HG03520 (cell line): Measurements from ENCODE around the gene HTRA2.
"Not testable (repeated sequence)": the region's sequence is repeated elsewhere in the genome, so short reads cannot be mapped to it uniquely, and the experiment has no call there.

Experiments used
- ATAC-seq: cut with Tn5 transposase; IDR thresholded peaks from one replicate; pipeline ENCODE4 v1.9.1; 2021; ENCODE audit warnings: mild to moderate bottlenecking, moderate library complexity; ENCODE audit not compliant: unreplicated experiment

Gene HTRA2

DNA sequence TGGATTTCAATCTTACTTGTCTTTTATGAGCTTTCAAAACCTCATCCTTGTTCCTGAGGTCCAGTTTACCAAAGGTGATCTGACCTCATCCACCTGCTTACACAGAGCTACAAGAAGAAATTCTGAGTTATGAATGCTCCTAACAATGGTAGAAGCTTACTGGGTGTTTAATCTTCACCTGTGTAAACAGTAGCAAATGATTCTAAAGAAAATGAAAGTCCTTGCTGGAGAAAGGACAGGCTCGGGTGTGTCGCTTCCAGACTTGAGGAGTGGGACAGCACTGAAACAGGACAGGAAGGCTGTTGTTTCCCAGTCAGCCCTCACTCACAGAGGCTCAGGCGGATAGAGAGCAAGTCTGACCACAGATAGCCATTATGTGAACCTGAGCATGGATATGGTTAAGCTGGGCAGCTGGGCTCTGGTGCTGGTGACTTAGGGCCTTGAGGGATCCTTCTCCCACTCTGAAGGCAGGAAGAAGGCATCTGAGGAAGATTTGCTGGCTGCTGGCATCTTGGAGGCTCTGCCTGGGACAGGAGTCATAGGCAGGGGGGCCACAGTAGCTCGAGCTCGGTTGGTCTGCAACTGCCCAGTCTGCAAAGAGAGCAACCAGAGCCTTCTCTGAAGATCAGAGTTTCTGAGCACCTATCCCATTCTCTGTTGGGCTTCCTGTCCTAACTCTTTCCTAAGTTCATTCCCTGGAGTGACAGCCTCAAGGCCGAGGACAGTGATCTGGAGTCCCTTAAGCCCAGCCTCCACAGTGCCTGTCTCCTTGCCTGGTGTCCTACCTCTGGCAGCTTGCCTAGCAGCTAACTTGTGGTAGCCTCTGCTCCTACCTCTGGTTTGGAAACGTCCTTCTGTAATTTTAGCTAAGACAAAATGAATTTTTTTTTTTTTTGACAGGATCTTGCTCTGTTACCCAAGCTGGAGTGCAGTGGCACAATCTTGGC is 28.8 kb downstream of the HTRA2 start:
- ATAC-seq: no peak

DNA sequence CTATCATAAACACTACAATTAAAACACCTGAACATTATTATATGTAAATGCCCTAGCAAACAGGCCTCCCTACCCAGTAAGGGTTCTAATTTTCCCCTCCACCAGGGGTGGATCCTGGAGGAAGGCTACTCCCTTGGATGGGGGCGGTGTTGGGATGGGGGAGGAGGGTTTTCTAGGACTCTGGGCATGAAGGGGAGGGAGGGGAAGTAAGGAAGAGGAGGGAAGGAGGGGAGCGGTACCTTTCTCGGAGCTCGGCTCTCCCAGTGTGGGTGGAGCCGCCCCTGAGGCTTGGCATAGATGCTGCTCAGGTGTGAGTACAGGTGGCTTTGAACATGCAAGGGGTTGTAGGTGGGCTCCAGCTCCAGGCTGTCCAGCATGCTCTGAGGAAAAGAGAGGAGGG is 30.2 kb downstream of the HTRA2 start:
- ATAC-seq: no peak

DNA sequence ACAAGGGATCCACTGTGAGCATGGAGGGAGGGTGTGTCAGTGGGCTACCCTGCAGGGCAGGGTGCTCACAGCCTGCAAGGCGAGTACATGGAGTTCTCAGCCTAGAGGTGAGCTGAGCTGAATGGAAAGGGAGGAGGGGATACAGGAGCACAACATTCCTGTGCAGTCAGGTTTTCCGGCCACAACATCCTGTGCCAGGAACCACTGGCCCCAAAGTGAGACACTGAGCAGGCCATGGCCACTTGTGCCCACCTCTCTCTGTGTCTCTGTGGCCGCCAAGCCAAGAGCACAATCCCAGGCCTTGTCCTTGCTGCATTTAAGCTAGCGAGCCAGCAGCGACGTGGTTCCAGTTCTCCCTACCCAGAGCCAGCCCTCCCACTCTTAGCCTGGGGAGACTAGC is 30.9 kb downstream of the HTRA2 start:
- ATAC-seq: no peak

DNA sequence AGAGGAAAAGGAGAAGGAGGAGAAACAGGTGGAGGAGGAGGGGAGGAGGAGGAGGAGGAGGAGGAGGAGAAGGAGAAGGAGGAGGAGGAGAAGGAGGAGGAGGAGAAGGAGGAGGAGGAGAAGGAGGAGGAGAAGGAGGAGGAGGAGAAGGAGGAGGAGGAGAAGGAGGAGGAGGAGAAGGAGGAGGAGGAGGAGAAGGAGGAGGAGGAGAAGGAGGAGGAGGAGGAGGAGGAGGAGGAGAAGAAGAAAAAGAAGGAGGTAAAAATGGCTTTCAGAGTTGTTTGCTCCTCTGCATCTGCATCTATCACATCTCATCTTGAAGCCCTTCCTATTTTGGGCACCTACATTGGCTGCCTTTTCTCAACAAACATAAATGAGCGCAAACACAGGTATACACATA is 31.3 kb downstream of the HTRA2 start:
- not testable (repeated sequence) for ATAC-seq

DNA sequence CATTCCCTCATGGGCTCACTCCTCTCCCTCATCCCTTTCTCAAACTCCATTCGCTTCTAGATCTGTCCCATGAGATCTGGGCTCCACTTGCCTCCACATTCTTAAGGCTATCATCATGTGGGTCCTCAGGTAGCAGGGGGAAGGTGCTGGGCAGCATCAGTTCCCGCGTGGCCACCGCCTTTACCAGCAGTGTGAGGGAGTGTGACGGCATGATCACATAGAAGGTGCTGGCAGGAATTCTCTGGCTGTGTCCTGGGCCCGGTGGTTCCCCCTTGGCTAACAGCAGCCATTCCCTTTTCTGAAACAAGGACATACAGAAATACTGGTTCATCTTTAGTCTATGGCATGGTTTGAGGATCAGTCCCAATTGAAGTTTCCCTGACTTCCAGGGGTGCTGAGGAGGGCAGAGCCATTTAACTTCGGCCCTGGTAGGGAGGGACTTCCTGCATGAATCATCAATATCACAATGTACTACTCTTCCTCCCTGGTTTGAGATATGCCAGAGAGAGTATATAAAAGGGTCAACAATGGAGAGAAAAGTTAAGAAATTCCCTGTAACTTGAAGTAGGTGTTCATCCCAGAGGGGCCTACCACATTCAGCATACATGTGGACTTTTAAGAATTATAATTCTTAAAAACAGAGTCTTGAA is 32.5 kb downstream of the HTRA2 start:
- no peak for ATAC-seq

DNA sequence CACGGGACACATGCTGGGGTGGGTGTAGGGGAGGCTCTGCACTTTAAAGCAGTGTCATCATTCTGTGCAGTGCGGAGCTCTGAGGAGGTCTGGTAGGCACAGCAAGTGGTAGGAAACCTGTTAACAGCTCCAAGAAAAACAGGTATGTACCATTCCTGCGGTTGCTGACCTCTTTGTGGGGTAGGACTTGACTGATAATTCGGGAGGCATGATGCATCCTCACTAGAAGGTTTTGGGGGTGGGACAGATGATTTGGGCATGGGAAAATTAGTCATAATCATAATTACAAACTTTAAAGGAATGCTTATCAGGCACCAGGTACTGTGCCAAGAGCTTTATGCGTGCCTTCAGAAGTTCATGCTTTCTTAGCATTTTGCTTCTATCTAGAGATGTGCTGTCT is 34.5 kb downstream of the HTRA2 start:
- ATAC-seq: no peak

DNA sequence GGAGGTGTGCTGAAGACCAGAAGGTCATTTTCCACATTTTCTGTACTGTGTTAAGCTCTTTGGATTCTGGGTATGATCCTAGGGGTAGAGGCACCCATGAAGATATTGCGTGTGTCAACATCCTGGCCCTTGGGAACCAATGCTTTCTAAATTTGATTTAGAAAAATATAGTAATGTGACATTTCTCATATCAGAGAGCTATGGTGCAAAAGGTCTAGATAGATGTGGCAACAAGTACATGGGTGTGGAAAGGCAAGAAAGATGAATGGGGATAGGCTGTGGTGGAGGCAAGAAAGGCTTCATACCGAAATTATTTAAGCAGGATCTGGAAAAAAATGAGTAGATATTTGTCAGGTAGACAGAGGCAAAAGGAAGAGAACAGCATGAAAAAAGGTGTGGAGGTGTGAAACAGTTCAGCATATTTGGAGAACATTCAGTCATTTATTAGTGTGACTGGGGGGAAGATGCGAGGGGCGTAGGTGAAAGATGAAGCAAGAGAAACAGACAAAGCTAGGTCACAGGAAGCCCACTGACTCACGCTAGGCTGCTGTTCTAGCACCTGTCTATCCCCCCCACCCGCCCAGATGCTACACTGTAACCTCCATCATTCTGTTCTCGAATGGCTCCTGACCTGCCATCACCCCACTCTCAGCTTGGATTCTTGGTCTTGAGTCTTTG is 36.5 kb downstream of the HTRA2 start:
- ATAC-seq: no peak

DNA sequence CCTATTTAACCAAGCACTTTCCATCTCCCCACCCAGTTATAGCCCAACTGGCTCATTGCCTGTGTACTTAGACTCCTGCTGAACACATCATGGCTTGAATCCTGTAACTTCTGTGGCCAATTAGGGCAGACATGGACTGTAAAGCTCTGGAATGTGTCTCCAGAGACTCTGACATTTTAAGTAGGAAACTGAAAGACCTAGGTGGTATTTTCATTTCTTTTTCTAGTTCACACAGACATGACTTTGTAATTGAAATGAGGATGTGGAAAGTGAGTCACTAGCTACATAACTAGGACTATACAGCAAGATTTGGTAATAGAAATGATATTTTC is 37.0 kb downstream of the HTRA2 start:
- no peak for ATAC-seq

DNA sequence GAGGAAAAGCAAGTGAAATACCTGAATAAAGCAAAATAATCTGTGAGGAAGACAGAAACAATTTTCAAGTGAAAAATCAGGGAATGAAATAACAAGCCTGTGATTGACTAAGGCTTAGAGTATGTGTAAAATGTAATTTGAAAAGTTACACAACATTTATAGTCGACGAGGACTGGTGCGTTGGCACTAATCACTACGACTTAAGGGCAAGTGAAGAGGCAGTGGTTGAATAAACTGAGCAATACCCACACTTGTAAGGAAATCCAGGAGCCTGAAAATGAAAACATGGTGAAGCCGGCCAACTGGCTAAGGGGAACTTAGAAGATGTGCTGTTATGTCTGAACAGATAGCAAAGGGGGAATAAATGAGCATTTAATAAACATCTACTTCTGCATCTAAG is 38.1 kb downstream of the HTRA2 start:
- no peak for ATAC-seq

DNA sequence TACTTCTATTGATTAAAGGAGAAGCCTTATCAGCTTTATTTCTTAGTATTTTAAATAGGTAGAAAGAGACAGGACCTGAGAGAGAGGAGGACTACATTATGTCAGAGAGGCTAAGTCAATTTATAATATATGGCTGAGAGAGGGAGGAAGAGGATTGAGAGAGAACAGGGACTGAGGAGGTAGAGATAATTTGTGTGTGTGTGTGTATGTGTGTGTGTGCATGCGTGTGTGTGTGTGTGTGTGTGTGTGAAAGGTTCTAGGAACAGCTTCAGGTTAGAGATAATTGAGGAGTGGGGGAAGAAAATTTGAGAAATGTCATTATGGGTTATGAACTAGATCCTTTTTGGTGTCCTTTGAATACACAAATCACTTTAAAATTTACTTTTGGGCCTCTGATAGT is 40.0 kb downstream of the HTRA2 start:
- no peak for ATAC-seq

DNA sequence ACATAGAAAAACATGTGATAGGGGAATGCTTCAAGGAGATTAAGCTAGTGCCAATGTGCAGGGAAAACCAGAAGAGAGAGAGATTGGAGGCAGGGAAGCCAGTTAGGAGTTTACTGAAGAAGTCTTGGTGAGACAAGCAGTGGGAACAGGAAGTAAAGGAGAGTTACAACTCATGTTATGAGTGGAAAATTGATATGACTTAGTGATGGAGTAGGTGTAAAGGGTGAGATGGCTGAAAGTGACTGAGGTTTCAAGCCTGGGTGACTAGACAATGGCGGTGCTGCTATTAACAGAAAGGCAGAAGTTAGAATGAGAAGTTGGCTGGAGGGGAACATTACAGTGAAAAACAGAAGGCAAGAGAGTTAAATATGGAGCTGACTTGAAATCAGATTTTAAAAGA is 41.3 kb downstream of the HTRA2 start:
- ATAC-seq: peak; percentile 71

DNA sequence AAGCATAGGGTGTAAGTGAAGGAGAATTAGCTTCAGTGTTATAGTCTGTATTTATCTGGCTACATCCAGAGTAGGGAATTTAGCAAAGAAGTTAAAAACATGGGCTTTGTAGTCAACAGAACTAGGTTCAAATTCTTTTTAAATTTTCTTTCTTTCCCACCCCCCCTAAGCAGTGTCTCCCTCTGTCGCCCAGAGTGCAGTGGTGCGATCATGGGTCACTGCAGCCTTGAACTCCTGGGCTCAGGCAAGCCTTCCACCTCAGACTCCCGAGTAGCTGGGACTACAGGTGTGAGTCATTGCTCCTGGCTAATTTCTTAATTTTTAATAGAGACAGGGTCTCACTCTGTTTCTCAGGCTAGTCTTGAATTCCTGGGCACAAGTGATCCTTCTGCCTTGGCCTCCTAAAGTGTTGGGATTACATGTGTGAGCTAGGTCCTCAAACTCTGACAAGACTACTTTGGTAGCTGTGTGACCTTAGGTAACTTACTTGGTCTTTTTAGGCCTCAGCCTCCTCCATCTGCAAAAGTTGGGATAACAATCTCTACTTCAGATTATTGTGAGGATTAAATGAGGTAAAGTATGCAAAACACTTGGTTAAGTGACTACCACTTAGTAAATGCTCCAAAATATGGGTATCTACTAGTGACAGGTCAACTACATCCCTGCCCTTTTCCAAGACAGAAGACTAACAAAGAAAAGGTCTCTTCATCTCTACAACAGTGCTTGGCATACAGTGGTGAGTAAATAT is 42.6 kb downstream of the HTRA2 start:
- no peak for ATAC-seq

DNA sequence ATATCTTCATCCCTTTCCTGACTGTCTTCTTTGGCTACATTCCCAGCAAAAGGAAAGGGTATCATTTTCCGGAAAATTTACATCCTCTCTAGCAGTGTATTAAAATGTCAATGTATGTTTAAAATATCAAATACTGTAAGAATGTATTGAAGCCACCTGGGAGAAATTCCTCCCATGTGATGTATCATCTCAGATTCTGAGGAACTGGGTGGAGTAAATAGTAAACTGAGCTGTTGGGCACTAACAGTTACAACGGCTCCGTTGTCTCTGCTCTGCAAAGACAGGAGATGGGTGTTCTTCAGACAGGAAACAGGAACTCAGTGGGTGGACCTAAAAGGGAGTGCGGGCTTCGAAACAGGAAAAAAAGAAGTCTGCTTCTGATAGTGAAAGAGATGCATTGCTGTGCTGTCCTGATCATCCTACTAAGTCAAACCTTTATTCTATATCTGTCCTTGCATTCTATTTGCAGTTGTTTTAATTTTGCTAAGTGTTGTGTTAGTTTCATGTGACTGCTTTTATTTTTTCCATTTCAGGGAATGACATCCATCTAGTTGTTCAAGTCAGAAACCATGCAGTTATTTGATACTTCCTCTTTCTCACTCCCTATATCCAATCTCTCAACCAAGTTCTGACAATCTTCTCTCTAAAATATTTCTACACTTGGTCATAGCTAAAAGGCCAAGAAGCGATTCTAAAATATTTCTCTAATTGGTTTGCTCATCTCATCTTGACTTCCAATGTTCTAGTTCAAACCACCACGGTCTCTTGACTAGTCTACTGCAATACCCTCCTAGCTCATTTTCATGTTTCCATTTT is 44.2 kb downstream of the HTRA2 start:
- ATAC-seq: peak; percentile 30

DNA sequence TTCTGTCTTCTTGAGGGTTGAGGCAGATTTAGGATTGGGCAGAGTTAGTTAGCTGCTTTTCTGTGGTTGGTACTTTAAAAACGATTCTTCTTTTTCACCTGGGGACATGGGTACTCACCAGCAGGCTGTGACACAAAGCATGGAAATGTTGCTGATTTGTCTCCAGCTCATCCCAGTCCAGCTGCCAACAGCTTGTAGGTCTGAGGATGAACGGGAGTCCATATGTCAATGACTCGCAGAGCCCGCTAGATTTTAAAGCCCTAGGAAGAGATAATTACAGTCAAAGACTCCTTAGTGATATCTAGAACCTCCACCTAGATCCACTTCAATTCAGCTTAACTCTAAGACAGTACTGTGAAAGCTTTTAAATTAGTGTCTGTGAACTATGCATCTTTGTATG is 45.6 kb downstream of the HTRA2 start:
- no peak for ATAC-seq

DNA sequence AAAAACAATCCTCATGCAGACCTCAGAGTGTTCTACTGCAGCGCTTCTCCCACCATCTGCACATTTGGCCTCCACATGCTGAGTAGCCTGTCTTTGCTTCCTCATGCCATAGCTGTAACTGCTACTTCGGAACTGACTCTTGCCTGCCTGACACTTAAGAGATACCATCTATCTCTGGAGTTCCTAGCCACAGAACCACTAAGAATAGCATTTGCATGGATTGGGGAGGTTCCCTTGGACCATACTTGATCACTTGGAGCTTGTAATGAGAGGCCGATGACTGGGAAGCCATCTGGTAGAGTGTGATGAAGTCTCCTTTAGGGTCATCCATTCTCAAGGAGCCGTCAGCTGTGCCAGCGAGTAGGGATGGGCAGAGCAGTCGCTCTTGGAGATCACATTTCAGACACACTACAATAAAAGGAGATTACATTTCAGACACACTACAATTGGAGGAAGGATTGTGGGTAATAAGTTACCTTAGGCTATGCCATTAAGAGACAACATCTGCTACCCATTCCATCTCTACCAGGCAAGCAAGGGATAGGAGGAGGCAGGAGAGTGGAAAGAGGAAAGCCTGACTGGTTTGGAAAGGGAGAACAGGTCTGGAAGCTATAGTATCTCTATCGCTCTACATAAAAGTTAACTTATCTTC is 46.6 kb downstream of the HTRA2 start:
- ATAC-seq: no peak

DNA sequence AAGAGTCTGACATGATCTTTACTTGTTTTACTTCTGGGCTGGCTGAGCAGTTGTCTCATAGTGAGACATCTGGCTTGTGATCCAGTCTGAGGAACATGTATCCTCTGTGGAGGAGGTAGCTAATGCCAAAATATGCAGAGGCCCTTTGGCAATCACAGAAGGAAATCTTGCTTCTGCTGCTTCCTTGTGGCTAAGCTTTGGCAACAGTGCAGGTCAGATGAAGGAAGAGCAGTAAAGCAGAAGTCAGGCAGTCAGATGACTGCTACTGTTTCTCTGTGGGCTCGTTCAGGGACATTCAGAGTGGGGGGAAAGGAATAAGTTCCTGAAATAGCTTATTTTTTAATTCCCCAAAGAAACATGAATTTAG is 47.1 kb downstream of the HTRA2 start:
- ATAC-seq: no peak

DNA sequence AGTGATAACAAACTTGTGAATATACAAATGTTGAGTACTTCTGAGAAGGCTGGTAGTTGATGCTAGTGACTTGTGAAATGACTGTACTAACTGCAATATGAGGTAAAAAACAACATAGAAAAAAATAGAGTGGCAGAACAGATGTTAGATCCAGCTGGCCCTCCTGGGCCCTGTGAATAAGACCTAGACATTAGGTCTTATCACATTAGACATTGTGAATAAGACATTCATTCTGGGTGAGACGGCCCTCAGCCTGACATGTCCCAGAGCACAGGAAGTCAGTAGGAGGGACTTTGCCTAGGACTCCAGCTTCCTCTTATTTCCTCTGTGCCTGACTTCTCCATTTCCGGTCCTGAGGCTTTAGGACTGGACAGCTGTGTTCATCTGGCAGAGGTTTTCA is 47.7 kb downstream of the HTRA2 start:
- ATAC-seq: peak; percentile 39

DNA sequence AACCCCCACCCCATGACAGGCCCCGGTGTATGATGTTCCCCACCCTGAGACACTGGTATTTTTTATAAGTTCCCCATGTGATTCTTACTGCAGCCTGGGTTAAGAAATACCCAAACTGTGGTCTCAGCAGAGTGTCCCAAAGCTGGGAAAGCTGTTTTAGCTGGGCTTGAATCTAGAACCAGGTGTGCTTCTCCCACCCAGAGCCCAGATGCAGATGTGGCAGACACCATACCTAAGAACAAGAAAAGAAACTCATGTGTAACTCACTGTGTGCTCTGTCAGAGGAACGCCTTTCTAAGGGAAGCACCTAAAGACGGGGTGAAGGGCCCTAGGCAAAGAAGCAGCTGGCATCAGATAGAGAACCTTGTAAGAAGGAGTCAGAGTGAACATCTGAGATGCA is 48.7 kb downstream of the HTRA2 start:
- peak; percentile 51 for ATAC-seq

DNA sequence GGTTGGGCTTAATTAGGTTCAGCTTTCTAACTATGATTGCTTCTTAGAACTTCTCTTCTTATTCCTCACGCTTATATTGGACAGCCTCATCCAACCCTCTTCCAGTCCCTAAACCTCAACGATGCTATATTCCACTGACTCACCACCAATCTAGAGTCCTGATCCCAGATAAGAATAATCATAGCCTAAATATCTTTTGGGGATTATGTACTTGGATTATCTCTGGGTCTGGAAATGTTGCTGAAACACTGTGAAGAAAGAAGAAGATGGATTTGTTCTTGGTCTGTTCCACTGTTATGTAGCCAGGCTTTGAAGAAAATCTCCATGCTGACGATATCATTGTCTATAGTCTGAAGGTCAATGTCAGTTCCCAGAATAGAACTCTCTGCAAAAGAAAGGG is 51.7 kb downstream of the HTRA2 start:
- ATAC-seq: no peak

DNA sequence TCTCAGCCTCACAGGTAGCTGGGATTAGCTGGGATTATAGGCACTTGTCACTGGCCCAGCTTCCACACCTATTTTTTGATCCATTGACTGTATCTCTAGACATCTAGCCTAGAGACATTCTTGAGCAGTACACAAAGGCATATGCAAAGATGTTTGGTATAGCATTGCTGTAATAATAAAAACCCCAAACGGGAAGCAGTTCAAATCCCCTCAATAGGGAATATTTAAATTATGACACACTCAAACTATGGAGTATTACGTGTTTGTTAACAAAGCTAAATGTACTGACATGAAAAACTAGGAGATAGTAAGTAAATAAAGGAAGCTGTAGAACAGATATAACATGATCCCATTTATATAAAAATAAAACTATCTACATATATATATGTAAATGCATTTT is 52.5 kb downstream of the HTRA2 start:
- ATAC-seq: no peak
